Measurements from ENCODE around the gene RBP3. TPM values are rescaled to one million over a fixed set of nuclear protein-coding genes. Genes with fewer than 3 reads are reported as not detected.

The RBP3 gene
- polyA plus RNA-seq (not detected in 2 replicates), polyA minus RNA-seq (not detected in 2 replicates)

DNA sequence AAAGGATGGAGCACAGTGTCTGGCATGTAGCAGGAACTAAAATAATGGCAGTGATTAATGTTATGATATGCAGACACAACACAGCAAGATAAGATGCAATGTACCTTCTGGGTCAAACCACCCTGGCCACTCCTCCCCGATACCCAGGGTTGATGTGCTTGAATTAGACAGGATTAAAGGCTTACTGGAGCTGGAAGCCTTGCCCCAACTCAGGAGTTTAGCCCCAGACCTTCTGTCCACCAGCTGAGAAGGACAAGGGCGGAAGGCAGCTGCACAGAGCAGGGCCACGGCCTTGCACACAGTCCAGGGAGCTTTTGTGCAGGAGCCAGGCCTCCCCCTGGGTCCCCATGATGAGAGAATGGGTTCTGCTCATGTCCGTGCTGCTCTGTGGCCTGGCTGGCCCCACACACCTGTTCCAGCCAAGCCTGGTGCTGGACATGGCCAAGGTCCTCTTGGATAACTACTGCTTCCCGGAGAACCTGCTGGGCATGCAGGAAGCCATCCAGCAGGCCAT, at the start of gene RBP3:
TSS of gene RBP3 (plus strand) at position 226 of the 514 bp plus-strand sequence. CDS start at position 348, 122 bp downstream.
- Histone ChIP-seq H3K27ac (ENCODE audit: low read length) (no peak within 1 kb of the TSS), H3K79me2 (replicated peaks; ENCODE audit: insufficient read depth, low read length) (no peaks in the 10 kb centered on the region), H3K4me2 (ENCODE audit: low read length) (no peak within 1 kb of the TSS), H4K20me1 (ENCODE audit: insufficient read depth) (no peaks in the 10 kb centered on the region), H3K9ac (ENCODE audit: low read length) (no peak within 1 kb of the TSS), H3K9me2 (ENCODE audit: insufficient read depth, low read length) (no peaks in the 10 kb centered on the region), H3K36me3 (ENCODE audit: insufficient read depth, low read length) (no peaks in the 10 kb centered on the region), H3F3A (ENCODE audit: insufficient read depth, low read length, poor library complexity, severe bottlenecking) (no peaks in the 10 kb centered on the region), H3K27me3 (ENCODE audit: insufficient read depth, low read depth, low read length) (no peaks in the 10 kb centered on the region), H3K9me3 (ENCODE audit: low read length) (no peaks in the 10 kb centered on the region), H3K4me3 (ENCODE audit: low read length) (no peak within 1 kb of the TSS), H2AFZ (ENCODE audit: low read depth, low read length) (no peak within 1 kb of the TSS)
- TF ChIP-seq POLR2AphosphoS5 (IDR thresholded peaks at IDR 0.05) = no peak
- no peak for TF ChIP-seq MXI1 (conservative IDR thresholded peaks at IDR 0.05; ENCODE audit: poor library complexity, severe bottlenecking)
- TF ChIP-seq EP300 (conservative IDR thresholded peaks at IDR 0.05; ENCODE audit: poor library complexity, severe bottlenecking) = no peak
- no peak for TF ChIP-seq TAF1 (IDR thresholded peaks at IDR 0.05; ENCODE audit: low read depth)
- TF ChIP-seq, protein P1, sequence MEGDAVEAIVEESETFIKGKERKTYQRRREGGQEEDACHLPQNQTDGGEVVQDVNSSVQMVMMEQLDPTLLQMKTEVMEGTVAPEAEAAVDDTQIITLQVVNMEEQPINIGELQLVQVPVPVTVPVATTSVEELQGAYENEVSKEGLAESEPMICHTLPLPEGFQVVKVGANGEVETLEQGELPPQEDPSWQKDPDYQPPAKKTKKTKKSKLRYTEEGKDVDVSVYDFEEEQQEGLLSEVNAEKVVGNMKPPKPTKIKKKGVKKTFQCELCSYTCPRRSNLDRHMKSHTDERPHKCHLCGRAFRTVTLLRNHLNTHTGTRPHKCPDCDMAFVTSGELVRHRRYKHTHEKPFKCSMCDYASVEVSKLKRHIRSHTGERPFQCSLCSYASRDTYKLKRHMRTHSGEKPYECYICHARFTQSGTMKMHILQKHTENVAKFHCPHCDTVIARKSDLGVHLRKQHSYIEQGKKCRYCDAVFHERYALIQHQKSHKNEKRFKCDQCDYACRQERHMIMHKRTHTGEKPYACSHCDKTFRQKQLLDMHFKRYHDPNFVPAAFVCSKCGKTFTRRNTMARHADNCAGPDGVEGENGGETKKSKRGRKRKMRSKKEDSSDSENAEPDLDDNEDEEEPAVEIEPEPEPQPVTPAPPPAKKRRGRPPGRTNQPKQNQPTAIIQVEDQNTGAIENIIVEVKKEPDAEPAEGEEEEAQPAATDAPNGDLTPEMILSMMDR (IDR thresholded peaks at IDR 0.05; ENCODE audit: poor library complexity, severe bottlenecking) = no peak
- TF ChIP-seq, protein P2, sequence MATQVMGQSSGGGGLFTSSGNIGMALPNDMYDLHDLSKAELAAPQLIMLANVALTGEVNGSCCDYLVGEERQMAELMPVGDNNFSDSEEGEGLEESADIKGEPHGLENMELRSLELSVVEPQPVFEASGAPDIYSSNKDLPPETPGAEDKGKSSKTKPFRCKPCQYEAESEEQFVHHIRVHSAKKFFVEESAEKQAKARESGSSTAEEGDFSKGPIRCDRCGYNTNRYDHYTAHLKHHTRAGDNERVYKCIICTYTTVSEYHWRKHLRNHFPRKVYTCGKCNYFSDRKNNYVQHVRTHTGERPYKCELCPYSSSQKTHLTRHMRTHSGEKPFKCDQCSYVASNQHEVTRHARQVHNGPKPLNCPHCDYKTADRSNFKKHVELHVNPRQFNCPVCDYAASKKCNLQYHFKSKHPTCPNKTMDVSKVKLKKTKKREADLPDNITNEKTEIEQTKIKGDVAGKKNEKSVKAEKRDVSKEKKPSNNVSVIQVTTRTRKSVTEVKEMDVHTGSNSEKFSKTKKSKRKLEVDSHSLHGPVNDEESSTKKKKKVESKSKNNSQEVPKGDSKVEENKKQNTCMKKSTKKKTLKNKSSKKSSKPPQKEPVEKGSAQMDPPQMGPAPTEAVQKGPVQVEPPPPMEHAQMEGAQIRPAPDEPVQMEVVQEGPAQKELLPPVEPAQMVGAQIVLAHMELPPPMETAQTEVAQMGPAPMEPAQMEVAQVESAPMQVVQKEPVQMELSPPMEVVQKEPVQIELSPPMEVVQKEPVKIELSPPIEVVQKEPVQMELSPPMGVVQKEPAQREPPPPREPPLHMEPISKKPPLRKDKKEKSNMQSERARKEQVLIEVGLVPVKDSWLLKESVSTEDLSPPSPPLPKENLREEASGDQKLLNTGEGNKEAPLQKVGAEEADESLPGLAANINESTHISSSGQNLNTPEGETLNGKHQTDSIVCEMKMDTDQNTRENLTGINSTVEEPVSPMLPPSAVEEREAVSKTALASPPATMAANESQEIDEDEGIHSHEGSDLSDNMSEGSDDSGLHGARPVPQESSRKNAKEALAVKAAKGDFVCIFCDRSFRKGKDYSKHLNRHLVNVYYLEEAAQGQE (IDR thresholded peaks at IDR 0.05; ENCODE audit: borderline replicate concordance) = no peak
- no peak for TF ChIP-seq EZH2 (IDR thresholded peaks at IDR 0.05; ENCODE audit: borderline replicate concordance, insufficient read depth, low read length, poor library complexity, severe bottlenecking)
- no peak for TF ChIP-seq SMC3 (conservative IDR thresholded peaks at IDR 0.05; ENCODE audit: poor library complexity)

DNA sequence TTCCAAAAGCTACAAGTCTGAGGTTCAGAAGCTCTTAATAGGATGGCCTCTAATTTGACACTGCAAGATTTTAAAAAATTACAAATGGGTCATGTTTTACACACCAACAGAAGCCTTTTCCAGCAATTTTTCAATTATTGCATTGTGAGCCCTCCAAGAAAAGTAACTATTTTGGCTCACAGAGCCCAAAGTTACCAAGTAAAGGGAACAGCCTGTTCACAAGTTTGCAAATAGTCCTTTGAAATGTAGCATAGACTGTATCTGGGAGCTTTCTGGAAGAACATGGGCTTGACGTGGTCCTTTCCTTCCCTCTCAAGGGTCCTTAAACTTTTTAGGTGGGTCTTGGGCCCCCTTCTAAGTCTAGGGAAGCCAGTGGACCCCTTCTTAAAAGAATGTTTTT, 49.4 kb upstream of the RBP3 start:
- Histone ChIP-seq H3K4me2 (ENCODE audit: low read length) (no peak overlapping the region), H2AFZ (ENCODE audit: low read depth, low read length) (no peak overlapping the region), H3K27me3 (ENCODE audit: insufficient read depth, low read depth, low read length) (peaks cover 28% of the 10 kb centered on the region), H3K9me3 (ENCODE audit: low read length) (no peaks in the 10 kb centered on the region), H3K9ac (ENCODE audit: low read length) (no peak overlapping the region), H3K79me2 (replicated peaks; ENCODE audit: insufficient read depth, low read length) (no peaks in the 10 kb centered on the region), H3F3A (ENCODE audit: insufficient read depth, low read length, poor library complexity, severe bottlenecking) (no peaks in the 10 kb centered on the region), H3K36me3 (ENCODE audit: insufficient read depth, low read length) (no peaks in the 10 kb centered on the region), H3K9me2 (ENCODE audit: insufficient read depth, low read length) (no peaks in the 10 kb centered on the region), H3K4me3 (ENCODE audit: low read length) (no peak overlapping the region), H4K20me1 (ENCODE audit: insufficient read depth) (no peaks in the 10 kb centered on the region), H3K27ac (ENCODE audit: low read length) (no peak overlapping the region)
- TF ChIP-seq RAD21 (conservative IDR thresholded peaks at IDR 0.05) (no peak), EP300 (conservative IDR thresholded peaks at IDR 0.05; ENCODE audit: poor library complexity, severe bottlenecking) (no peak), MXI1 (conservative IDR thresholded peaks at IDR 0.05; ENCODE audit: poor library complexity, severe bottlenecking) (no peak), TAF1 (IDR thresholded peaks at IDR 0.05; ENCODE audit: low read depth) (no peak), EZH2 (IDR thresholded peaks at IDR 0.05; ENCODE audit: borderline replicate concordance, insufficient read depth, low read length, poor library complexity, severe bottlenecking) (no peak), POLR2AphosphoS5 (IDR thresholded peaks at IDR 0.05) (no peak)
- TF ChIP-seq, protein P1 (IDR thresholded peaks at IDR 0.05; ENCODE audit: poor library complexity, severe bottlenecking) = no peak
- TF ChIP-seq, protein P2 (IDR thresholded peaks at IDR 0.05; ENCODE audit: borderline replicate concordance) = no peak

All from neural cell (in vitro differentiated cells).